Activated CD4-positive, CD25-positive, alpha-beta regulatory T cell treated with anti-CD3 and anti-CD28 coated beads, Interleukin-2, amount 50 U/mL, for 24 hours (primary cell): ENCODE results near the gene OR1K1.
"Not testable (repeated sequence)": the region's sequence is repeated elsewhere in the genome, so short reads cannot be mapped to it uniquely, and the experiment has no call there.

Experiments used
- ATAC-seq, 2 donors: fragments of 150-1000 bp; cut with Tn5 transposase; one replicate each; pipeline ENCODE4 v1.10.0; 2021; ENCODE audit warnings: mild to moderate bottlenecking in 1 of 2, moderate library complexity in 1 of 2

The OR1K1 gene

GRCh38 chr9:122800066-122801060 is at the start of gene OR1K1:
TSS of gene OR1K1 (plus strand) at chr9:122800123. CDS start at chr9:122800123, 0 bp downstream.
- no peak for ATAC-seq

- ATAC-seq, result no peak
Observed at GRCh38 chr9:122754825-122755224, 45.1 kb upstream of the OR1K1 start.

DNA sequence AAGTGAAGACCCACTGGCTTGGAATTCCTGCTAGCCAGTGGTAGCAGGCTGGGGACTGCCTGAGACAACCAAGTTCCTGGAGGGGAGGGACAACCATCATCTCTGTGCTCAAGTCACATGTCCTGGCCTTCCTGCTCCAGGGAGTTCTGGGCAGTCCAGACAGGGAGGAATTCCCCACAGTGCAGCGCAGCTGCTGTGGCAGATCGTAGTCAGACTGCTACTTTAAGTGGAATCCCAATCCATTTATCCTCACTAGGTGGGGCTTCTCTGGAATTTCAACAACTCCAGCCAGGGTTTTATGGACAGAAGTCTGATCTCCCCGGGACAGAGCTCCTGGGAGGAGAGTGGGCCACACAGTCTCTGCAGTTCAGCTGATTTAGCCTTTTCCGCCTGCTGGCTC is 32.1 kb upstream of the OR1K1 start:
- no peak for ATAC-seq

GRCh38 chr9:122777052-122777451 is 22.9 kb upstream of the OR1K1 start:
- ATAC-seq, result no peak

DNA sequence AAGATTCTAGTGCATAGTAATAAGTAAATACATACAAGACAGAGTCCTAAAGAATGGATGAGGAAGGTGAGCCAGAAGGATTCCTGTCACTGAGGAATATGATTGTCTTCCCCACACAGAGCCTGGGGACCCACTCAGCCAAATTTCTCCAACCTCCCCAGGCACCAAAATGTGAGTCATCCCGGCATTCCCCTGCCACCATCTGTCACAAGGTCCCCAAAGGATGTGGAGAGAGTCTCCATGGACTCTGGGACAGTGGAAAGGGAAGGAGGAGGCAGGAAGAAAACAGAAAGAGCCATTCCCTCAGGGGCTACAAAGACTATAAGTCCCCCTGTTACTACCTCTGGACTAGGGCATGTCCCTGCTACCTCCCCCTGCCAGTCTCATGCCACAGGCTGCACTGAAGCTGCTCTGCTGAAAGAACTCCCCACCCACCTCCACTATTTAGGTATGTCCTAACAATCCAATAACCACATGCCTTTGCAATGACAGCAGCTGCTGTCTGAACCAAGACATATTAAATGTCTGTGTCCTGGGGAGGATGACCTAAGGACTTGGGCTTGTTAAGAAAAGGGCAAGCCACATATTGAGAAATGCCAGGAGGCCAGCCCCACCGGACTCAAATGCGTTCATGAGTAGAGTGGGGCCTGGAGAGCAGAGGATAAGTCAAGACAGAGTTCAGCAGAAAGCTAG is 21.8 kb upstream of the OR1K1 start:
- ATAC-seq, result no peak

DNA sequence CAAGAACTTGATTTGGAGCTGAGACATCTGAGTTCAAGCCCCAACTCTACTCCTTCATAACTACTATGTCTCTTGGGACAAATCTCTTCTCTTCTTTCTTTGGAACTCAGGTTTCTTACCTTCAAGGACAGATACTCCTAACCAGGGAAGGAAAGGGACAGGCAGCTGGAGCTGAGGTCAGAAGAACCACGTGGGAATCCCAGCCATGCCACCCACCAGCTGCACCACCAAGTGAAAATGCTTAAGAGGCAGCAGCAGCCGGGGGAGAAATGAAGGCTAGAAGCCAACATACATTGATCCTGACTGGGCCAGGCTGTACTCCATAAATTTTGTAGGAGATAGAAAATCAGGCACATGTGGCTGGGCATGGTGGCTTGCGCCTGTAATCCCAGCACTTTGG is 20.7 kb upstream of the OR1K1 start:
- no peak for ATAC-seq

DNA sequence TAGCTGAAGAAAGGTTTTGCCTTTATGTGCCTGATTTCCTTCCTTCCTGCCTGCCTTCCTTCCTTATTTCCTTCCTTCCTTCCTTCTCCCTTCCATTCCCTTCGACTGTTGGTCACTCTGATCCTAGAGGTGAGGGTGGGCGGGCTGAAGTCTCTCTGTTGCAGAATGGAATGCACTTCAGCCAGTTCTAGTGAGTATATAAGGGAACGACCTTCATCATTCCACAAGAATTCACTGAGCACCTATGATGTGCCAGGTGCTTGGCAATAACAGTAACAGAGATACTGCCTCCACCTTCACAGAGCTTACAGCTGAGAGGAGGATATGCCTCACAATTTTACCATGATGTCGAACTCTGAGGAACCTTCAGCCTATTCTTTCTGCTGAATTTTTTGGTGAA is 19.9 kb upstream of the OR1K1 start:
- ATAC-seq, result no peak

GRCh38 chr9:122781671-122782070 is 18.3 kb upstream of the OR1K1 start:
- no peak for ATAC-seq

DNA sequence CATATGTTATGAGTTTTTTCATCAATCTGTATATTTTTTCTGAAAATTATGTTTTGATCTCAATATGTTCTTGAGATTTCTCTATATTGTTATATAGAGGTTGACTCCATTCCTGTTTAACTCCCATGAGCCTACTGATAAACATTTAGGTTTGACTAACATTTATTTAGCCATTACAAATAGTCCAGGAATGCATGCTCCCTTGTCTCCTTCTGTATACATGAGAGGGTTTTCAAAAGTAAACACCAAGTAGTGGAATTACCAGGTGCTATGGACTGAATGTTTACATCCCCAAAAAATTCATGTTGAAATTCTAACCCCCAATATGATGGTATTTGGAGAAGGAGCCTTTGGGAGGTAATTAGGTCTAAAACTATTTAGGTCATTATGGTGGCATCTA is 14.7 kb upstream of the OR1K1 start:
- no peak for ATAC-seq

GRCh38 chr9:122786338-122786737 is 13.6 kb upstream of the OR1K1 start:
- no peak for ATAC-seq

DNA sequence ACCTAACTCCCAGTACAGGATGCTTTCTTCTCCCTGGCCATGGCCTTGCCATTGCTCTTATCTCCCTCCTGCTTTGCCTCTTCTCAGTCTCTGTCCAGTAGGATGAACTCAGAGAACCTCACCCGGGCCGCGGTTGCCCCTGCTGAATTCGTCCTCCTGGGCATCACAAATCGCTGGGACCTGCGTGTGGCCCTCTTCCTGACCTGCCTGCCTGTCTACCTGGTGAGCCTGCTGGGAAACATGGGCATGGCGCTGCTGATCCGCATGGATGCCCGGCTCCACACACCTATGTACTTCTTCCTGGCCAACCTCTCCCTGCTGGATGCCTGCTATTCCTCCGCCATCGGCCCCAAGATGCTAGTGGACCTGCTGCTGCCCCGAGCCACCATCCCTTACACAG is 11.1 kb upstream of the OR1K1 start, which contains the start of gene OR5C1:
OR5C1 (plus strand) TSS at position 103 of the 400 bp plus-strand sequence; CDS start at position 103, 0 bp downstream.
- no peak for ATAC-seq

GRCh38 chr9:122789256-122790046 is 10.5 kb upstream of the OR1K1 start:
- ATAC-seq, result no peak

DNA sequence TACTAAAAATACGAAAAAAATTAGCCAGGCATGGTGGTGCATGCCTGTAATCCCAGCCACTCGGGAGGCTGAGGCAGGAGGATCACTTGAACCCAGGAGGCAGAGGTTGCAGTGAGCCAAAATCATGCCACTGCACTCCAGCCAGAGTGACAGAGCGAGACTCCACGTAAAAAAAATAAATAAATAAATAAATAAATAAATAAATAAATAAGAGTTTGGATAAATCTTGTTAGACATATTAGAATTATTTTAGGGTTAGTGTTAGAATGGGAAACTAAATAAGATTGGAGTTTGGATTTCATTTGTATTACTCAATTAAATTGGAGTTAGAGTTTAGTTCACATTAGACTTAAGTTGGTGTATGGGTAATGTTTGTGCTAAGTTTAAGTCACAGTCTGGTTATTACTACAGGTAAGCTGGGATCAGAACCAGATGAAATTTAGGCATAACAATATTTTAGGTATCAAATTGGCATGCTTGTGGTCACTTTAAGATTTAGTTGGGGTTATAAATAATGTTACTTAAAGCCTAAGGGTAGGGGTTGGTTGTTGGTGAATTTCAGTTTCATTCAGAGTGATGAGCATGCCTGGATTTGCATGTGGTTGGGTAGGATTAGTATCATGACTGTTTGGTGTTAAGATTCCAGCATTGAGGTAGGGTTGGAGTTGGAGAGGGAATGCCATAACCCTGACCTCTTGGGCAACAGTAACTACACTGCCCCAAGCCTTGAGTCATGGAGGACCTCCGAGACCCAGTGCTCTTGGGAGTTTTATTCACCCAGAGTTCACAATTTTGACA is 7.9 kb upstream of the OR1K1 start:
- no peak for ATAC-seq

DNA sequence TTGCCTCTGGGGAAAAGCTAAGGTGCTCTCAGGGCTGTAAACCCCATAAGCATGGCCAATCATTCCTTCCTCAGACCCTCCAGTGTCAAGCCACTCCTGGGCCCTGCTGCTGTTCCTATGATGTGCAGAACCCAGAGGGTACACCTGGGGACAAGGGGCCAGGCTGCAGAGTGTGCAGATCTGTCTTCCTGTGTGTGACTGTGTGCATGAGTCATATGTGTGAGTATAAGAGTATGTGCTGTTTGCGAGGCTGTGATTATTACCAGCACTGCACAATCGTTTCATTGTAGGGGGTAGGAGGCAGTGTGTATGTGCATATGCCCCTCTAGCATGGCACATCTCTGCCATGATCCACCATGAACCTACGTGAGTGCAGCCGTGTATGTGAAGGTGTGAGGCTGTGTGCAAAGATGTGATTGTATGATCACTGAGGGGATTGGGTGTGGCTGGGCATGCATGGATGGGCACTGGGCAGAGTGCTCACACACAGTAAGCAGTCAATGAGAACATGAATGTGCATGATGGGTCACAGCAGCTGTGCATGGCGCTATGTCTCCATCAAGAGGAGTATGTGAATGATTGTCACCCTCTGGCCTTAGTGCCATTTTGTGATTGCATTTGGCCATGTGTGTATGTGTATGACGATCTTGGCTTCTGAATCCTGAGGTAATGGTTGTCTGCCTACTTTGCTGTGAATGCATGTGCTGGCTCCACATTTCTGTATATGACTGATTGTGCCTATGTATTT is 2.4 kb upstream of the OR1K1 start:
- no peak for ATAC-seq

DNA sequence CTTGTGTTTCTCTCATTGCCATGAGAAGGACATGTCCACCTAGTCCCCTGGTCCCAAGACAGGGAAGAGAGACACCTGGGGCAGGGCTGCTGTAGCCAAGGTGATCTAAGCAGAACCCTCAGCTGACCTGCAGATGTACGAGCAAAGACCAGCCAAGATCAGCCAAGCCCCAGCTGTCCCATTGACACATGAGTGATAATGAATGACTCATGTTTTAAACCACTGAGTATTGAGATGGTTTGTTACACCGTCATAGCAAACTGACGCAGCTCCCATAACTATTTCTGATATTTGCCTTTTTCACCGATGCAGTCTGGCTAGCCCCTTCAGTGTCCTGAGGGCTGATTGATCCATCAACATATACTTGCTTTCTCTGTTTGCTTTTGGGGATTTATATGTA is 6.7 kb downstream of the OR1K1 start:
- ATAC-seq, result peak in 1 of 2 donors; percentile 19

- peak; percentile 67 to 69 for ATAC-seq
Observed at GRCh38 chr9:122807271-122807900, 7.5 kb downstream of the OR1K1 start.

DNA sequence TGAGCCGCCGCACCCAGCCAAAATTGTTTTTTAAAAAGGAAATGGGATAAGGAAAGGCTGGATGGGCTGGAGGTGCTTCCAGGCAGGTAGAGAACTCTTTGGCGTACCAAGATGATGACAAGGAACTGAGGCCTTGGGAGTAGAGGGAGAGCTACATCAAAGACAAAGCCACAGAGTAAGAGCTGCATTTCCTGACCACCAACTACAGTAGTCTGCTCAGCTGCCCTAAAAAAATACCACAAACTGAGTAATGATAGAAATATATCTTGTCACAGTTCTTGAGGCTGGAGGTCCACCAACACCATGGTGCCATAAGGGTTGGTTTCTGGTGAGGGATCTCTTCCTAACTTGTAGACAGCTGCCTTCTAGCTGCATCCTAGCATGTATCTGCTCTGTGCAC is 8.2 kb downstream of the OR1K1 start:
- ATAC-seq, result no peak

DNA sequence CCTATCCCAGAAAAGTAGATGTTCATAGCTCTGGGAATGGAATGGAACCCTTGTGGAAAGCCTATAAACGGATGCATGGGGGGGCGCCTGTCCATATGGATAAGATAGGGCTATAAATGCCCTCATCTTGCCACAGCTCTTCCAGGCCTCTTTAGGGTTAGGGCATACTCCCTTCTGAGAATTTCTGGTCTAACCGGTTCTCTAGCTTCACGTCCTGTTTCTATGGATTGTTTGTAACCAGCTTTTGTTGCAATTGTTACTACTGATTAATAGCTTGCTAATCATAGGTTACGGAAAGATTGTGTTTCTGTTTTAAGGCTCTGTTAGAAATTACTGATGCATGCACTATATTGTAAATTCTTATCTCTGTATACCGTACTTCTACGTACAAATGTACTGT is 9.3 kb downstream of the OR1K1 start:
- ATAC-seq, result not testable (repeated sequence)

- ATAC-seq, result peak; percentile 67 to 69
Observed at GRCh38 chr9:122810306-122810946, 10.5 kb downstream of the OR1K1 start.

- no peak for ATAC-seq
Observed at GRCh38 chr9:122812736-122813135, 12.8 kb downstream of the OR1K1 start.
